Loucy (cell line): ENCODE data around the gene SRP54.

Experiments used
- EZH2phosphoT487 ChIP-seq: fragments of 200-600 bp; IDR thresholded peaks from 2 replicates; pipeline ENCODE4 v1.6.1; 2018; ENCODE audit warnings: antibody characterized with exemption, mild to moderate bottlenecking, moderate library complexity, borderline replicate concordance
- TF ChIP-seq, protein P1 (sequence below): fragments of 200-600 bp; sonication (generic); conservative IDR thresholded peaks from 2 replicates; pipeline ENCODE4 v1.5.1; 2014; ENCODE audit warnings: mild to moderate bottlenecking, antibody characterized with exemption, low read length

DNA sequence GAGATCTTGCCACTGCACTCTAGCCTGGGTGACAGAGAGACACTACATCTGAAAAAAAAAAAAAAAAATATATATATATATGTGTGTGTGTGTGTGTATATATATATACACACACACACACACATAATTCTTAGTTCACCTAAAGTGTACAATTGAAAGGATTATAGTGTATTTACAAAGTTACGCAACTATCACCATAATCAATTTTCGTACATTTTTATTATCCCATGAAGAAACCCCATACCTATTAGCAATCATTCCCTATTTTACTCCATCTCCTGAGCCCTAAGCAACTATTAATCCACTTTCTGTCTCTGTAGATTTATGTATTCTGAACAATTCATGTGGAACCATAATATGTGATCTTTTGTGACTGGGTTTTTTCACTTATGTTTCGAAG, 4.4 kb downstream of the SRP54 start:
- TF ChIP-seq, protein P1, sequence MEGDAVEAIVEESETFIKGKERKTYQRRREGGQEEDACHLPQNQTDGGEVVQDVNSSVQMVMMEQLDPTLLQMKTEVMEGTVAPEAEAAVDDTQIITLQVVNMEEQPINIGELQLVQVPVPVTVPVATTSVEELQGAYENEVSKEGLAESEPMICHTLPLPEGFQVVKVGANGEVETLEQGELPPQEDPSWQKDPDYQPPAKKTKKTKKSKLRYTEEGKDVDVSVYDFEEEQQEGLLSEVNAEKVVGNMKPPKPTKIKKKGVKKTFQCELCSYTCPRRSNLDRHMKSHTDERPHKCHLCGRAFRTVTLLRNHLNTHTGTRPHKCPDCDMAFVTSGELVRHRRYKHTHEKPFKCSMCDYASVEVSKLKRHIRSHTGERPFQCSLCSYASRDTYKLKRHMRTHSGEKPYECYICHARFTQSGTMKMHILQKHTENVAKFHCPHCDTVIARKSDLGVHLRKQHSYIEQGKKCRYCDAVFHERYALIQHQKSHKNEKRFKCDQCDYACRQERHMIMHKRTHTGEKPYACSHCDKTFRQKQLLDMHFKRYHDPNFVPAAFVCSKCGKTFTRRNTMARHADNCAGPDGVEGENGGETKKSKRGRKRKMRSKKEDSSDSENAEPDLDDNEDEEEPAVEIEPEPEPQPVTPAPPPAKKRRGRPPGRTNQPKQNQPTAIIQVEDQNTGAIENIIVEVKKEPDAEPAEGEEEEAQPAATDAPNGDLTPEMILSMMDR: no peak
- TF ChIP-seq EZH2phosphoT487: no peak
